ENCODE results near the gene CTDP1.

DNA sequence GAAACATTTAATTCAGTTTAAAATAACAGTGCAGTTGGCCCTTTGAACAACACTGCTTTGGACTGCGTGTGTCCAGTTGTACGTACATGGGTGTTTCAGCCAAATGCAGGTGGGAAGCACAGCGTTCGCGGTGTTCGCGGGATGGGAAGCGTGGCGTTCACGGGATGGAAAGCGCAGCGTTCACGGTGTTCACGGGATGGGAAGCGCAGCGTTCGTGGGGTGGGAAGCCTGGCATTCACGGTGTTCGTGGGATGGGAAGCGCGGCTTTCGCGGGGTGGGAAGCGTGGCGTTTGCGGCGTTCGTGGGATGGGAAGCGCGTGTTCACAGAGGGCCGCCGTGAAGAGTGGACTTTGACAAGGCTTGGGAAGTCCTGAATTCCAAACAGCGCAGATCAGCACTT, 47.6 kb downstream of the CTDP1 start:
- TF ChIP-seq, protein P1, sequence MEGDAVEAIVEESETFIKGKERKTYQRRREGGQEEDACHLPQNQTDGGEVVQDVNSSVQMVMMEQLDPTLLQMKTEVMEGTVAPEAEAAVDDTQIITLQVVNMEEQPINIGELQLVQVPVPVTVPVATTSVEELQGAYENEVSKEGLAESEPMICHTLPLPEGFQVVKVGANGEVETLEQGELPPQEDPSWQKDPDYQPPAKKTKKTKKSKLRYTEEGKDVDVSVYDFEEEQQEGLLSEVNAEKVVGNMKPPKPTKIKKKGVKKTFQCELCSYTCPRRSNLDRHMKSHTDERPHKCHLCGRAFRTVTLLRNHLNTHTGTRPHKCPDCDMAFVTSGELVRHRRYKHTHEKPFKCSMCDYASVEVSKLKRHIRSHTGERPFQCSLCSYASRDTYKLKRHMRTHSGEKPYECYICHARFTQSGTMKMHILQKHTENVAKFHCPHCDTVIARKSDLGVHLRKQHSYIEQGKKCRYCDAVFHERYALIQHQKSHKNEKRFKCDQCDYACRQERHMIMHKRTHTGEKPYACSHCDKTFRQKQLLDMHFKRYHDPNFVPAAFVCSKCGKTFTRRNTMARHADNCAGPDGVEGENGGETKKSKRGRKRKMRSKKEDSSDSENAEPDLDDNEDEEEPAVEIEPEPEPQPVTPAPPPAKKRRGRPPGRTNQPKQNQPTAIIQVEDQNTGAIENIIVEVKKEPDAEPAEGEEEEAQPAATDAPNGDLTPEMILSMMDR (optimal IDR thresholded peaks at IDR 0.05 in 1 of 3, IDR thresholded peaks at IDR 0.05 in 1 of 3, conservative IDR thresholded peaks at IDR 0.05 in 1 of 3; ENCODE audit: extremely low read depth in 1 of 3, insufficient read depth in 2 of 3, low read length in 3 of 3), result no peak
- no peak for TF ChIP-seq EZH2 (IDR thresholded peaks at IDR 0.05; ENCODE audit: low read length)

Data from keratinocyte (primary cell).